ENCODE measurements around the gene ERBB3. TPM values are rescaled to one million over a fixed set of nuclear protein-coding genes. Genes with fewer than 3 reads are reported as not detected.

Gene ERBB3
- total and polyA plus RNA-seq, 2 of the 8 experiments (the other 6 are each of a cell fraction or from before 2014, with no cell fraction given): 33.9 to 52.4 TPM

GRCh38 chr12:56116267-56117081, 36.5 kb downstream of the ERBB3 start, which contains the start of gene RPL41:
TSS of gene RPL41 (plus strand) at chr12:56116633.
- peak within 1 kb of the TSS; percentile 73 to 96 for H3K4me2 ChIP-seq (ENCODE audit: insufficient read depth in 1 of 2, low read depth in 2 of 2, low read length in 2 of 2)
- TF ChIP-seq SP4 (IDR thresholded peaks at IDR 0.05; ENCODE audit: low read length) (peak; percentile 61; the same call in 1 of the 2 replicates), EGR1 (IDR thresholded peaks at IDR 0.05; ENCODE audit: borderline replicate concordance, low read depth, low read length) (no peak), SRF (IDR thresholded peaks at IDR 0.05; ENCODE audit: low read depth, low read length) (no peak), POLR2A (IDR thresholded peaks at IDR 0.05; ENCODE audit: control extremely low read depth in 1 of 2, low read depth in 2 of 2, low read length in 2 of 2) (peak; percentile 99 to 100), TEAD4 (IDR thresholded peaks at IDR 0.05; ENCODE audit: low read depth, low read length) (no peak), TBP (IDR thresholded peaks at IDR 0.05; ENCODE audit: low read depth, low read length) (peak; percentile 98), HDAC2 (IDR thresholded peaks at IDR 0.05; ENCODE audit: borderline replicate concordance in 1 of 2, low read depth in 2 of 2, low read length in 2 of 2) (no peak), FOSL1 (IDR thresholded peaks at IDR 0.05; ENCODE audit: insufficient read depth, low read depth, low read length) (no peak), SAP30 (IDR thresholded peaks at IDR 0.05; ENCODE audit: insufficient read depth, insufficient replicate concordance, low read length) (no peak), POLR2AphosphoS5 (IDR thresholded peaks at IDR 0.05; ENCODE audit: low read depth, low read length) (peak; percentile 98), BCL11A (IDR thresholded peaks at IDR 0.05; ENCODE audit: low read depth in 2 of 2, low read length in 2 of 2) (no peak)

More at GRCh38 chr12:56116267-56117081, 36.5 kb downstream of the ERBB3 start, which contains the start of gene RPL41:
- POLR2A ChIA-PET (ENCODE audit: partially characterized antibody): interaction anchor here (0.6 to 7.1 kb wide), 40 partner anchors 10 to 772 kb away, joined by 3 to 267 read pairs (median 6); partner anchors contain the start of genes ANKRD52, CNPY2, COQ10A and CS
- H3K18ac ChIP-seq (ENCODE audit: extremely low read depth, low read length): peak within 1 kb of the TSS; percentile 100
- peaks cover 16 to 36% (median 28%) of the 10 kb centered on the region in 4 experiments; a peak in 7 of 8 replicates for H3K36me3 ChIP-seq (ENCODE audit: control insufficient read depth in 2 of 4, insufficient read depth in 4 of 4, low read length in 3 of 4)
- H2BK120ac ChIP-seq (replicated peaks; ENCODE audit: low read depth, low read length): peak within 1 kb of the TSS; percentile 92
- H3K23me2 ChIP-seq (ENCODE audit: low read depth, low read length): peaks cover 10% of the 10 kb centered on the region
- peak within 1 kb of the TSS; percentile 34; the same call in 1 of the 2 replicates for H2BK20ac ChIP-seq (ENCODE audit: low read length)
- peak within 1 kb of the TSS; percentile 93 for H2AK5ac ChIP-seq (ENCODE audit: low read depth, low read length)
- H3K79me1 ChIP-seq (ENCODE audit: low read depth, low read length): no peaks in the 10 kb centered on the region; the same call in 1 of the 2 replicates
- DNase-seq (ENCODE audit: low read depth in 1 of 2, low spot score in 2 of 2) (peak in 1 of 2 experiments; percentile 95), FAIRE-seq (peak; percentile 92)
- 0 out of 2 replicates have a peak within 1 kb of the TSS, but pooled peaks have one; percentile 39 for H2AFZ ChIP-seq (ENCODE audit: low read length)
- peak within 1 kb of the TSS; percentile 94 for H4K91ac ChIP-seq (replicated peaks; ENCODE audit: insufficient read length, low read length)
- H4K5ac ChIP-seq (ENCODE audit: insufficient read length, low read depth, low read length): peak within 1 kb of the TSS; percentile 93
- no peaks in the 10 kb centered on the region for H3K27me3 ChIP-seq (replicated peaks in 1 of 4; ENCODE audit: control insufficient read depth in 3 of 4, extremely low read depth in 1 of 4, insufficient read depth in 3 of 4, low read length in 3 of 4)
- H3K9me3 ChIP-seq (ENCODE audit: insufficient read depth in 2 of 2, low read depth in 1 of 2, low read length in 1 of 2): no peaks in the 10 kb centered on the region
- CTCF ChIA-PET (ENCODE audit: partially characterized antibody): interaction anchor here (1.3 to 5.3 kb wide), 4 partner anchors 9 to 106 kb away, joined by 3 to 34 read pairs (median 27); partner anchors contain the start of genes PA2G4, RNF41 and SMARCC2
- no peak within 1 kb of the TSS for H3K23ac ChIP-seq (ENCODE audit: insufficient read length)
- H3K56ac ChIP-seq (replicated peaks; ENCODE audit: insufficient read length, low read depth, low read length): peak within 1 kb of the TSS; percentile 85
- H4K8ac ChIP-seq (ENCODE audit: extremely low read depth, insufficient read depth, low read length): peak within 1 kb of the TSS; percentile 96; the same call in 1 of the 2 replicates
- peak within 1 kb of the TSS; percentile 85 to 99 (median 96) for H3K4me3 ChIP-seq (ENCODE audit: extremely low read depth in 1 of 4, insufficient read depth in 2 of 4, low read depth in 3 of 4, low read length in 4 of 4)
- H3K14ac ChIP-seq (ENCODE audit: insufficient read length): peak within 1 kb of the TSS; percentile 62
- peak within 1 kb of the TSS; percentile 99 for H3K4ac ChIP-seq (replicated peaks; ENCODE audit: insufficient read length, low read depth, low read length)
- peaks cover 3 to 13% of the 10 kb centered on the region in 2 experiments; a peak in 3 of 4 replicates for H3K79me2 ChIP-seq (ENCODE audit: control insufficient read depth in 1 of 2, insufficient read depth in 2 of 2, low read length in 2 of 2)
- H4K20me1 ChIP-seq (replicated peaks in 1 of 2; ENCODE audit: control insufficient read depth in 1 of 2, insufficient read depth in 2 of 2, low read length in 2 of 2): peaks cover 0 to 1% of the 10 kb centered on the region in 2 experiments
- H2BK5ac ChIP-seq (ENCODE audit: low read depth, low read length): peak within 1 kb of the TSS; percentile 98
- H2BK15ac ChIP-seq (ENCODE audit: low read length): no peak within 1 kb of the TSS
- peak within 1 kb of the TSS; percentile 97 for H3K27ac ChIP-seq (ENCODE audit: low read depth, low read length)
- peak within 1 kb of the TSS; percentile 93 to 100 (median 98) for H3K9ac ChIP-seq (replicated peaks in 1 of 4; ENCODE audit: extremely low read depth in 1 of 4, low read depth in 3 of 4, low read length in 3 of 4)
- WGBS, 2 experiments (ENCODE audit: extremely low coverage in 1 of 2, insufficient coverage in 1 of 2, insufficient read length in 1 of 2, insufficient replicate concordance in 2 of 2, low coverage in 1 of 2, low lambda C conversion rate in 2 of 2, missing lambda C conversion rate in 1 of 2): 1% methylated on average over 34 of the region's 34 CpGs; no CpG with 5 or more reads in 1 of the 2 experiments
- peak within 1 kb of the TSS; percentile 93; the same call in 1 of the 2 replicates for H2BK12ac ChIP-seq (ENCODE audit: low read depth, low read length)
- H3K4me1 ChIP-seq (replicated peaks in 1 of 4; ENCODE audit: control insufficient read depth in 3 of 4, insufficient read depth in 4 of 4, low read length in 3 of 4): peaks cover 0 to 9% (median 5%) of the 10 kb centered on the region in 4 experiments; a peak in 5 of 7 replicates

Data from H1 (cell line).